Esophagus squamous epithelium (tissue), 5 donors: ENCODE results near the gene UQCRHL. TPM values are rescaled to one million over a fixed set of nuclear protein-coding genes. Genes with fewer than 3 reads are reported as not detected.
"Not testable (repeated sequence)": the region's sequence is repeated elsewhere in the genome, so short reads cannot be mapped to it uniquely, and the experiment has no call there.

Source experiments
- DNase-seq: peaks from one replicate; lab custom pipeline; 2025; lab: John Stamatoyannopoulos, UW
- H3K27ac ChIP-seq, 4 donors: fragments of 200-600 bp; sonication (generic); one replicate each; pipeline ENCODE4 v1.5.1; 2016 to 2019; ENCODE audit warnings: mild to moderate bottlenecking in 1 of 4
- H3K27me3 ChIP-seq, 4 donors: fragments of 200-600 bp; sonication (generic); 1 replicate in 3 of 4; 2 replicates in 1 of 4; pipeline versions ENCODE4 v1.5.1 to v1.6.0; 2017 to 2021; ENCODE audit warnings: antibody characterized with exemption in 1 of 4
- H3K36me3 ChIP-seq, 3 donors: fragments of 200-600 bp; sonication (generic); one replicate each; pipeline ENCODE4 v1.5.1; 2016 to 2019
- H3K4me1 ChIP-seq, 3 donors: fragments of 200-600 bp; sonication (generic); one replicate each; pipeline ENCODE4 v1.5.1; 2017 to 2019
- H3K4me3 ChIP-seq, 4 donors: fragments of 200-600 bp; sonication (generic); 1 replicate in 3 of 4; 2 replicates in 1 of 4; pipeline ENCODE4 v1.5.1; 2016 to 2019; ENCODE audit warnings: mild to moderate bottlenecking in 2 of 4, moderate library complexity in 1 of 4
- H3K9me3 ChIP-seq, 3 donors: fragments of 200-600 bp; sonication (generic); one replicate each; pipeline ENCODE4 v1.5.1; 2016 to 2019
- CTCF ChIP-seq, 6 experiments: fragments of 450-650 bp in 4 of 6; fragments of 200-600 bp in 2 of 6; sonication (generic) in 2 of 6; IDR thresholded peaks; one replicate each; pipeline ENCODE4 v1.5.1; 2016 to 2019; ENCODE audit warnings: antibody characterized with exemption in 6 of 6, mild to moderate bottlenecking in 4 of 6, moderate library complexity in 4 of 6
- POLR2A ChIP-seq, 4 donors: fragments of 450-650 bp; IDR thresholded peaks; one replicate each; pipeline ENCODE4 v1.6.1; 2017; ENCODE audit warnings: antibody characterized with exemption in 4 of 4, mild to moderate bottlenecking in 4 of 4, moderate library complexity in 3 of 4
- WGBS, 2 donors: methylation state at CpG; one replicate each; pipeline ENCODE4 v1.1.5; 2018; 5-methylcytosine and 5-hydroxymethylcytosine counted together
- intact Hi-C: fragments of 100-400 bp; cut with DNase I; formaldehyde crosslinking; loops from one replicate; pipeline ENCODE4 v1.15.0; 2022
- total RNA-seq, 4 donors: library from RNA; depleted of rRNA; stranded (reverse); fragments of >200 nt; gene quantifications; one replicate each; pipeline ENCODE4 v1.1.0, GENCODE V29; 2016
- donor health status: DM: yes; HTN: yes; CAD: no.

Gene UQCRHL
- total RNA-seq, 4 donors from 2014 or later = 0.64 to 1.8 (median 0.78) TPM

GRCh38 chr1:15837931-15838330 lies 30.5 kb upstream of the UQCRHL start:
- 82 to 93% methylated on average over 7 of the region's 7 CpGs for WGBS, 2 donors
- no peak overlapping the region for H3K4me3 ChIP-seq
- H3K9me3 ChIP-seq = no peaks in the 10 kb centered on the region
- intact Hi-C loops = no loop called here
- H3K36me3 ChIP-seq = no peaks in the 10 kb centered on the region
- H3K27ac ChIP-seq = peak overlapping the region in 2 of 4 donors; percentile 99 to 100
- no peaks in the 10 kb centered on the region for H3K27me3 ChIP-seq
- TF ChIP-seq POLR2A (IDR thresholded peaks at IDR 0.05) = no peak
- no peak for TF ChIP-seq CTCF (IDR thresholded peaks at IDR 0.05)
- H3K4me1 ChIP-seq = peaks cover 5 to 26% (median 8%) of the 10 kb centered on the region in 3 donors
- no peak for DNase-seq

GRCh38 chr1:15836772-15837669 lies 29.6 kb upstream of the UQCRHL start:
- H3K4me1 ChIP-seq = peaks cover 13 to 35% (median 16%) of the 10 kb centered on the region in 3 donors
- 55 to 60% methylated on average over 7 to 46 of the region's 62 CpGs for WGBS, 2 donors
- peak overlapping the region in 3 of 4 donors; percentile 68 to 86 (median 82) for H3K4me3 ChIP-seq
- H3K27ac ChIP-seq = peak overlapping the region; percentile 99 to 100 (median 99)
- intact Hi-C loops = no loop called here
- no peaks in the 10 kb centered on the region for H3K36me3 ChIP-seq
- H3K9me3 ChIP-seq = no peaks in the 10 kb centered on the region
- TF ChIP-seq POLR2A (IDR thresholded peaks at IDR 0.05) = no peak
- no peak for TF ChIP-seq CTCF (IDR thresholded peaks at IDR 0.05)
- DNase-seq = peak; percentile 40
- H3K27me3 ChIP-seq = no peaks in the 10 kb centered on the region

- Histone ChIP-seq H3K27ac (peak overlapping the region; percentile 99 to 100 (median 99)), H3K4me3 (peak overlapping the region; percentile 63 to 86 (median 75)), H3K4me1 (peaks cover 16 to 41% (median 17%) of the 10 kb centered on the region in 3 donors)
- H3K27me3 ChIP-seq, DNase-seq, intact Hi-C loops, H3K36me3 ChIP-seq, H3K9me3 ChIP-seq: not testable (repeated sequence)
- 56 to 80% methylated on average over 1 to 10 of the region's 14 CpGs for WGBS, 2 donors
Measured at GRCh38 chr1:15836511-15836771, 29.0 kb upstream of the UQCRHL start.

GRCh38 chr1:15835741-15836510 lies 28.5 kb upstream of the UQCRHL start:
- intact Hi-C loops = no loop called here

More at GRCh38 chr1:15835741-15836510, 28.5 kb upstream of the UQCRHL start:
- Histone ChIP-seq H3K36me3 (no peaks in the 10 kb centered on the region), H3K4me3 (peak overlapping the region; percentile 63 to 86 (median 75)), H3K27ac (peak overlapping the region; percentile 99 to 100 (median 99)), H3K4me1 (peaks cover 16 to 46% (median 22%) of the 10 kb centered on the region in 3 donors), H3K27me3 (no peaks in the 10 kb centered on the region), H3K9me3 (no peaks in the 10 kb centered on the region)
- 1 to 6% methylated on average over 16 to 59 of the region's 66 CpGs for WGBS, 2 donors
- TF ChIP-seq POLR2A (IDR thresholded peaks at IDR 0.05) = peak in 3 of 4 donors; percentile 78 to 92 (median 88)
- TF ChIP-seq CTCF (IDR thresholded peaks at IDR 0.05) = peak in 1 of 6 experiments; percentile 45
- peak; percentile 92 for DNase-seq
